Spleen (tissue), 7 donors: ENCODE results near the gene SPEN.

Experiments used
- CTCF ChIP-seq, 11 experiments: fragments of 200-600 bp in 7 of 11; fragments of 450-650 bp in 4 of 11; sonication (generic) in 4 of 11; IDR thresholded peaks in 8 of 11; conservative IDR thresholded peaks in 3 of 11; 1 replicate in 7 of 11; 2 replicates in 4 of 11; pipeline versions ENCODE4 v1.4.0 to v1.8.0; 2016 to 2021; ENCODE audit warnings: antibody characterized with exemption in 11 of 11, inconsistent platforms in 4 of 11, mild to moderate bottlenecking in 1 of 11
- POLR2A ChIP-seq, 3 donors: fragments of 450-650 bp; IDR thresholded peaks; one replicate each; pipeline ENCODE4 v1.5.1; 2017; ENCODE audit warnings: antibody characterized with exemption in 3 of 3, mild to moderate bottlenecking in 1 of 3
- POLR2AphosphoS5 ChIP-seq, 3 donors: sonication (generic); formaldehyde crosslinking; IDR thresholded peaks; one replicate each; pipeline ENCODE4 v1.5.1; 2017; ENCODE audit warnings: antibody characterized with exemption in 3 of 3
- donor health status: DM: no; HTN: no; CAD: no; lungs with moderate emphysema.
- donor health status: DM: no; HTN: no; CAD: no.
- donor health status: DM: no; HTN: no; CAD: no.

GRCh38 chr1:15956150-15956549, 108.6 kb downstream of the SPEN start:
- TF ChIP-seq POLR2A (IDR thresholded peaks at IDR 0.05) = no peak
- no peak for TF ChIP-seq CTCF (IDR thresholded peaks at IDR 0.05 in 8 of 11, conservative IDR thresholded peaks at IDR 0.05 in 3 of 11)
- no peak for TF ChIP-seq POLR2AphosphoS5 (IDR thresholded peaks at IDR 0.05)
